Prostate gland (tissue), 2 donors: ENCODE measurements around the gene KSR2.

Source experiments
- CTCF ChIP-seq, 4 experiments: fragments of 200-600 bp in 2 of 4; fragments of 450-650 bp in 2 of 4; sonication (generic) in 2 of 4; IDR thresholded peaks; 1 replicate in 3 of 4; 2 replicates in 1 of 4; pipeline ENCODE4 v1.5.1; 2016 to 2019; ENCODE audit warnings: antibody characterized with exemption in 4 of 4, mild to moderate bottlenecking in 2 of 4, moderate library complexity in 2 of 4
- POLR2A ChIP-seq: fragments of 450-650 bp; IDR thresholded peaks from one replicate; pipeline ENCODE4 v1.6.1; 2016; ENCODE audit warnings: antibody characterized with exemption, mild to moderate bottlenecking
- POLR2AphosphoS5 ChIP-seq: sonication (generic); formaldehyde crosslinking; IDR thresholded peaks from one replicate; pipeline ENCODE4 v1.6.1; 2017; ENCODE audit warnings: antibody characterized with exemption

GRCh38 chr12:117459229-117459628, 509.6 kb downstream of the KSR2 start:
- no peak for TF ChIP-seq CTCF (IDR thresholded peaks at IDR 0.05)
- TF ChIP-seq POLR2AphosphoS5 = no peak
- TF ChIP-seq POLR2A = no peak
